Chondrocyte (in vitro differentiated cells): Measurements from ENCODE around the gene ODAD2. TPM values are rescaled to one million over a fixed set of nuclear protein-coding genes. Genes with fewer than 3 reads are reported as not detected.
"Not testable (repeated sequence)": the region's sequence is repeated elsewhere in the genome, so short reads cannot be mapped to it uniquely, and the experiment has no call there.

Experiments
- DNase-seq: peaks from one replicate; pipeline ENCODE4 v3.0.0; 2021; ENCODE audit warnings: mixed read lengths, low spot score
- H3K27ac Mint-ChIP-seq: one replicate; pipeline ENCODE4 v1.8.0; 2021; ENCODE audit warnings: mild to moderate bottlenecking, moderate library complexity, mixed read lengths; ENCODE audit not compliant: unreplicated experiment
- H3K27me3 Mint-ChIP-seq: 2 replicates; pipeline ENCODE4 v1.8.0; 2021; ENCODE audit warnings: low read depth, mixed read lengths
- H3K36me3 Mint-ChIP-seq: 2 replicates; pipeline ENCODE4 v1.8.0; 2021; ENCODE audit warnings: low read depth, mixed read lengths
- H3K4me1 Mint-ChIP-seq: 2 replicates; pipeline ENCODE4 v1.8.0; 2021; ENCODE audit warnings: low read depth, mild to moderate bottlenecking, mixed read lengths
- H3K4me3 Mint-ChIP-seq: one replicate; pipeline ENCODE4 v1.8.0; 2021; ENCODE audit warnings: mild to moderate bottlenecking, moderate library complexity, mixed read lengths; ENCODE audit not compliant: unreplicated experiment
- H3K9me3 Mint-ChIP-seq: 2 replicates; pipeline ENCODE4 v1.8.0; 2021; ENCODE audit warnings: low read depth, mixed read lengths
- total RNA-seq: library from RNA; stranded (reverse); gene quantifications from 3 replicates; pipeline ENCODE4 v1.2.1, GENCODE V29; 2021
- TF ChIP-seq, protein P1 (sequence below): fragments of 200-600 bp; sonication (generic); IDR thresholded peaks from 2 replicates; pipeline ENCODE4 v1.5.0; 2021; ENCODE audit warnings: antibody characterized with exemption, mild to moderate bottlenecking, moderate library complexity

ODAD2 gene
- total RNA-seq, 1 donor from 2014 or later, result 1.0 TPM

DNA sequence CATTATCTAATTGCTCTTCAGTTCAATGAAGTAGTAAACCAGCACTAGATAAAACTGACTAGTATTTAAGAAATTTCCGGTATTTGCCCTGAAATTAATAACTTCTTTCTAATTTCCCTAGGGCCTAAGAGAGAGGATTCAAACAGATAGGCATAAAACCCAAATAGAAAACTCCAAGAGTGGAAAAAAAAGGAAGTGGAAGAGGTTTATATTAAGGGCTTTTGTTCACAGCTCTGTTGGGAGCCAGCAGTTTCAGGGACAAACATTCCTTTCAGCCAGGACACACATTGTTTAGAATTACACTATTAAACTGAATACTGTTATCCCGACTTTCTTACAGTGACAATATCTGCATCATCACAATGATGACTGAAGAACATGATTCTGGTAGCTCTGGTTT lies 3.6 kb downstream of the ODAD2 start:
- DNase-seq, result no peak
- Mint-ChIP-seq H3K27me3 (no peaks in the 10 kb centered on the region), H3K4me3 (no peak overlapping the region), H3K36me3 (no peaks in the 10 kb centered on the region), H3K4me1 (peaks cover 20% of the 10 kb centered on the region), H3K9me3 (no peaks in the 10 kb centered on the region), H3K27ac (no peak overlapping the region)
- TF ChIP-seq, protein P1, sequence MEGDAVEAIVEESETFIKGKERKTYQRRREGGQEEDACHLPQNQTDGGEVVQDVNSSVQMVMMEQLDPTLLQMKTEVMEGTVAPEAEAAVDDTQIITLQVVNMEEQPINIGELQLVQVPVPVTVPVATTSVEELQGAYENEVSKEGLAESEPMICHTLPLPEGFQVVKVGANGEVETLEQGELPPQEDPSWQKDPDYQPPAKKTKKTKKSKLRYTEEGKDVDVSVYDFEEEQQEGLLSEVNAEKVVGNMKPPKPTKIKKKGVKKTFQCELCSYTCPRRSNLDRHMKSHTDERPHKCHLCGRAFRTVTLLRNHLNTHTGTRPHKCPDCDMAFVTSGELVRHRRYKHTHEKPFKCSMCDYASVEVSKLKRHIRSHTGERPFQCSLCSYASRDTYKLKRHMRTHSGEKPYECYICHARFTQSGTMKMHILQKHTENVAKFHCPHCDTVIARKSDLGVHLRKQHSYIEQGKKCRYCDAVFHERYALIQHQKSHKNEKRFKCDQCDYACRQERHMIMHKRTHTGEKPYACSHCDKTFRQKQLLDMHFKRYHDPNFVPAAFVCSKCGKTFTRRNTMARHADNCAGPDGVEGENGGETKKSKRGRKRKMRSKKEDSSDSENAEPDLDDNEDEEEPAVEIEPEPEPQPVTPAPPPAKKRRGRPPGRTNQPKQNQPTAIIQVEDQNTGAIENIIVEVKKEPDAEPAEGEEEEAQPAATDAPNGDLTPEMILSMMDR, result no peak

DNA sequence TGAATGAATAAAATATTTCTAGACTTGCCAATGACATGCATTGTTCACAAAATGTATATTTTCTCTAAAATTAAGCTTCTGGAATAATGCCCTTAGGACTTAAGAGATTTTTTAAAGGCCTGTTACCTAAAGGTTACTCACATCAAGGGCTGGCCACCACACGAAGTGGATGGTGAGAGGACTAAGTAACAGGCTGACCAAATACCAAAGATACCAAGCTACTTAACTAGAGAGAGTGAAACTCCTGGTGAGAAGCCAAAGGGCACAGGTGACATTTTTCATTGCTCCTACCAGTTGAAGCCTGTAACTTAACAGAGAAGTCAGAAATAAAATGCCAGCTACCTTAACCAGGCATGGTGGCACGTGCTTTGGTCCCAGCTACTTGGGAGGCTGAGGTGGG lies 9.5 kb downstream of the ODAD2 start:
- H3K4me3 Mint-ChIP-seq, H3K36me3 Mint-ChIP-seq: not testable (repeated sequence)

DNA sequence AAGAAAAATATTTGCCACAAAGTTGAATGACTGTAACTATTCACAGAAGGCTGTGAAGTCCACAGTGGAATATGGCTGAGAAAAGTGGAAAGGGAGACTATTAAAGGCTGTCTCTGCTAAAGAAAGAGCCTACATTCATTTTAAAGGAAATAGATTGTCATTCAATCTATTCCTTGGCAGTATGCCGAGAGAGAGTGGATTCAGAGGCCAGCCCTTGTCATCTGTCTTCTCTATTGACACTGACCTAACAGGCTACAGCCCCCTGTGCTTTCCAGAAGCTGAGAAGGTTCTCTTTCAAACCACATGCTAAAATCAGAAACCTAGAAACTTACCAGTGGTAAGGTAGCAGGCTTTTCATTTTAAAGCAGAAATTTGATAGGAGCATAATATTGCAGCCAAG lies 12.1 kb downstream of the ODAD2 start:
- Mint-ChIP-seq H3K36me3 (no peaks in the 10 kb centered on the region), H3K27ac (no peak overlapping the region), H3K4me1 (no peaks in the 10 kb centered on the region), H3K9me3 (no peaks in the 10 kb centered on the region), H3K4me3 (no peak overlapping the region), H3K27me3 (no peaks in the 10 kb centered on the region)
- no peak for DNase-seq
- TF ChIP-seq, protein P1, result no peak

More for the DNA sequence above, 9.5 kb downstream of the ODAD2 start:
- not testable (repeated sequence) for DNase-seq, H3K9me3 Mint-ChIP-seq, H3K27ac Mint-ChIP-seq, H3K27me3 Mint-ChIP-seq, H3K4me1 Mint-ChIP-seq

DNA sequence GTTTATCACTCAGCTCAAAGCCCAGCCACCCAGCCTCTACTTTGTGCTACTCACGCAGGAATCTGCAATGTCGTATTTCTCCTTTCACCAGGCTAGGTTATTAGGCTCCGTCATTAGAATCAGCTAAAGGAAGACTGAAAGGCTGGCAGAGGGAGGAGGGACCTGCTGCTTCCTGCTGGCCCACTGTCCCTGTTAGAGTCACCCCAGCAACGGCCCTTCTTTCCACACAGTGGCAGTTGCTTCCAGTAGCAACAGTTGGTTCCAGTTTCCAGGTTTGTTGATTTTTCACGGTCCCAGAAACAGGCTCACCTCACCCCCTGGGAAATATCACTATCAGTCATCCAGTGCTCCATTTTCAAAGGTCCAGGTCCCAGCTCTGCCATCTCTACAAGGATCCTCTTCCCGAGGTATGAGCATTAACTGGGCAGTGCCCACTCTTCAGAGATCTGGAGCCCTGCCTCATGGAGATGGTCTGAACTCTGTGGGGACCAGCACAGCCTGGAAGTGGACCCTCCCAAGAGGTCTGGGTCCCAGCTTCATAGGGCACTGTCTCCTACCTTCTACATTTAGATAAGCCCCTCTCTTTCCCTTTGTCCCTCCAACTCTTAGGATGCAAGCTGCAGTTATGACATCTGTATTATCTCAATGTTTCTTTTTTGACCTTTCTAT lies 15.9 kb downstream of the ODAD2 start:
- no peaks in the 10 kb centered on the region for H3K36me3 Mint-ChIP-seq
- H3K4me1 Mint-ChIP-seq, result no peaks in the 10 kb centered on the region
- no peaks in the 10 kb centered on the region for H3K27me3 Mint-ChIP-seq
- TF ChIP-seq, protein P1, result no peak
- no peak overlapping the region for H3K4me3 Mint-ChIP-seq
- H3K27ac Mint-ChIP-seq, result no peak overlapping the region
- no peak for DNase-seq
- H3K9me3 Mint-ChIP-seq, result peaks cover 5% of the 10 kb centered on the region

DNA sequence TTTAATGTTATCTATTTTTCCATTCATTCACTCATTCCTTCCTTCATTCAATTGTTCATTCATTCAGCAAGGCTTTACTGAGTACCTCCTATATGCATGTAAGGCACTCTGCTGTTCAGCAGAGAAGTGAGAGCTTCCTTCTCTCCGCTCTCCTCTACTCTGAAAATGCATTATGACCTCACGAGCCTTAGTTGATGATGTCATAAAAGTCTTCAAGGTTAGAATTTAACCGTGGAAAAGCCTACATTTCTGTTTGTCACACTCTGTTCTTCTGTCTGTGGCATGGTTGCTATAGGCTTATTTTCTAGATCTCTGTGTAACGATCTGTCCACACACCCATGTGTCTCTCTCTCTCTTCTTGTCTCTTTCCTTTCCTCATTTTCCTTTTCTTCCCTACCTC lies 17.1 kb downstream of the ODAD2 start:
- TF ChIP-seq, protein P1, result no peak
- Mint-ChIP-seq H3K27me3 (no peaks in the 10 kb centered on the region), H3K27ac (no peak overlapping the region), H3K4me3 (no peak overlapping the region), H3K9me3 (peaks cover 8% of the 10 kb centered on the region), H3K4me1 (no peaks in the 10 kb centered on the region), H3K36me3 (peaks cover 2% of the 10 kb centered on the region)
- no peak for DNase-seq

DNA sequence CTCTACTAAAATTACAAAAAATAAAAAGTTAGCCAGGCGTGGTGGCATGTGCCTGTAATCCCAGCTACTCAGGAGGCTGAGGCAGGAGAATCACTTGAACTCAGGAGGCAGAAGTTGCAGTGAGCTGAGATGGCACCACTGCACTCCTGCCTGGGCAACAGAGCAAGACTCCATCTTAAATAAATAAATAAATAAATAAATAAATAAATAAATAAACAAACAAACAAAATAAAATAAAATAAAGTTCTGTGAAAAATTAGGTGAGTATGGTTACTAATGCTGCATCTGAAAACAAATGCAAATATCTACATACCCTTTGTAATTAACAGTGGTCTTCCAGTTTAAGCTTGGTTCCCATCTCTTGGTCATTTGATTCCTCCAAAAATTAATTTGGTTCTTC lies 28.1 kb downstream of the ODAD2 start:
- H3K4me3 Mint-ChIP-seq, H3K27me3 Mint-ChIP-seq, DNase-seq, H3K4me1 Mint-ChIP-seq, H3K27ac Mint-ChIP-seq, H3K36me3 Mint-ChIP-seq, H3K9me3 Mint-ChIP-seq: not testable (repeated sequence)

DNA sequence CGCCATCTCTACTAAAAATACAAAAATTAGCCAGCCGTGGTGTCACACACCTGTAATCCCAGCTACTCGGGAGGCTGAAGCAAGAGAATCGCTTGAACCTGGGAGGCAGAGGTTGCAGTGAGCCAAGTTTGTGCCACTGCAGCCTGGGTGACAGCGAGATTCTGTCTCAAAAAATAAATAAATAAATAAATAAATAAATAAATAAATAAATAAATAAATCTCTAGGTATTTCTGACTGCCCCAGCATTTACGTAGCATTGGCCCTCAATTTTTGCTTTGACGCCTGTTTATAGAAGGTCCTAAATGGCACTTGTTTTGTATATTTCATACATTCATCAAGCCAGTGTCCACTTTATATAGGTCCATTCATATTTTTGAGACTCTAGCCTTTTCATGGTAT lies 28.9 kb downstream of the ODAD2 start:
- H3K9me3 Mint-ChIP-seq, H3K27ac Mint-ChIP-seq, DNase-seq, H3K4me3 Mint-ChIP-seq, H3K27me3 Mint-ChIP-seq, H3K4me1 Mint-ChIP-seq, H3K36me3 Mint-ChIP-seq: not testable (repeated sequence)
